ENCODE measurements around the gene FKBP5.

Gene FKBP5

DNA sequence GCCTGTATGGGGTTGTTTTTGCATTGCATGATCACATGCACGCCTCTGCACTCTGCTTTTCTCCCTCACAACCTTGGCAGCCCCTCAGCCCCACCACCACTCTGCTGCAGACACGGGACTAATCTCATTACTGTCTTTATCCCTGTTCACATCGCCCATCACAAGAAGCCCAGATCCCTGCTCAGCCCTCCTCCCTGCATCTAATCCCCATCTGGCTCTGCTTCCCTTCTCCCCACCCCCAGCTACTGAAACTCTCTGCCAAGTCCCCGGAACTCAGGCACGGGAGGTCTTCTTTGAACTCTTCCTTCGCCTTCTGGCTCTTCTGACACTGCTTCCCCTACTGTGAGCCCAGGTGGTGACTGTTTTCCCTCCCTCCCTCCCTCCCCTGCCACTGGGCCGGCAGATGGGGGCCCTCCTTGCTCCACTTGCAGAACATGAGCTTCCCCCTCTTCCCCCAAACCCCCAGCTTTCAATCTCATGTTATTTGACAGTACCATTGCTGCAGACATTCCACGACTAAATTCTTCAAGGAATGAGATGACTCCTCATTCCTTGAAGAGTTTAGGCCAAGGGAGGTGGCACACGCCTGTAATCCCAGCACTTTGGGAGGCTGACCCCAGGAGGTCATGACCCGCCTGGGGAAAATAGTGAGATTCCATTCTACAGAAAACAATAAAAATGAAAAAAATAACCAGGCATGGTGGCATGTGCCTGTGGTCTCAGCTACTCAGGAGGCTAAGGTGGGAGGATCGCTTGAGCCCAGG is 154.1 kb downstream of the FKBP5 start:
- no peak overlapping the region for H3K4me3 ChIP-seq (ENCODE audit: low read depth, low read length)
- TF ChIP-seq, protein P1, sequence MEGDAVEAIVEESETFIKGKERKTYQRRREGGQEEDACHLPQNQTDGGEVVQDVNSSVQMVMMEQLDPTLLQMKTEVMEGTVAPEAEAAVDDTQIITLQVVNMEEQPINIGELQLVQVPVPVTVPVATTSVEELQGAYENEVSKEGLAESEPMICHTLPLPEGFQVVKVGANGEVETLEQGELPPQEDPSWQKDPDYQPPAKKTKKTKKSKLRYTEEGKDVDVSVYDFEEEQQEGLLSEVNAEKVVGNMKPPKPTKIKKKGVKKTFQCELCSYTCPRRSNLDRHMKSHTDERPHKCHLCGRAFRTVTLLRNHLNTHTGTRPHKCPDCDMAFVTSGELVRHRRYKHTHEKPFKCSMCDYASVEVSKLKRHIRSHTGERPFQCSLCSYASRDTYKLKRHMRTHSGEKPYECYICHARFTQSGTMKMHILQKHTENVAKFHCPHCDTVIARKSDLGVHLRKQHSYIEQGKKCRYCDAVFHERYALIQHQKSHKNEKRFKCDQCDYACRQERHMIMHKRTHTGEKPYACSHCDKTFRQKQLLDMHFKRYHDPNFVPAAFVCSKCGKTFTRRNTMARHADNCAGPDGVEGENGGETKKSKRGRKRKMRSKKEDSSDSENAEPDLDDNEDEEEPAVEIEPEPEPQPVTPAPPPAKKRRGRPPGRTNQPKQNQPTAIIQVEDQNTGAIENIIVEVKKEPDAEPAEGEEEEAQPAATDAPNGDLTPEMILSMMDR (IDR thresholded peaks at IDR 0.05; ENCODE audit: control insufficient read depth, extremely low read depth, insufficient read depth) = no peak
- no peak for DNase-seq (ENCODE audit: low read depth)

DNA sequence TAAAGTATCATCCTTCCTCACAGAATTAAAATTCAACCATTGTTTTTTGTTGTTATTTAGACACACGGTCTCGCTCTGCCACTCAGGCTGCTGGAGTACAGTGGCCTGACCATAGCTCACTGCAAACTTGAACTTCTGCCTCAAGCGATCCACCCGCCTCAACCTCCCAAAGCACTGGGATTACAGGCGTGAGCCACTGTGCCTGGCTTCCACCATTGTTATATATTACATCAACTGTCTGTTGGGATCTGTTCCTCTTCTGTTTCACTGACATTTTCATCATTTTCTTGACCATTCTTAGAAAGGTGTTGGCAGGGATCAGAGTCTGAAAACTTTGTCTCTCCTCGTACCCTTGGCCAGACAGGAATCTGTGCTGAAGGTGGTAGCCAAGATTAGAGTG is 154.7 kb downstream of the FKBP5 start:
- H3K4me3 ChIP-seq (ENCODE audit: low read depth, low read length) = no peak overlapping the region
- no peak for DNase-seq (ENCODE audit: low read depth)
- TF ChIP-seq, protein P1 (IDR thresholded peaks at IDR 0.05; ENCODE audit: control insufficient read depth, extremely low read depth, insufficient read depth) = no peak

DNA sequence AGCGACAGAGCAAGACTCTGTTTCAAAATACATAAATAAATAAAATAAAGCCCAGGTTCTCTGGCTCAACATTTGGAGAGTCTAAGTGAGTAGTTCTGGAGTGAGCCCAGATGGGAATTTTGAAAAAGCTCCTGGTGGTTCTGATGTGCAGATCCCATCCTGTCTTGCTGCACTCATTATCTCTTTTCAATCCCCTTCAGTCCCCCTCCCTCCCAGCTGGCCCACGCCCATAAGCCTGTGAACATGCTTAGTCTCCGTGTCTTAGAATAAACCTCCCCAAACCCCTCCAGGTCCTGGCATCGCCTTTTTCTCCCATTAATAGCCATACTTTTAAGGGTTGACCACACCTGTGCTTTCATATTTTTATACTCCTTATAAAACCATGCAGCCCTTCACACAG is 156.6 kb downstream of the FKBP5 start:
- DNase-seq (ENCODE audit: low read depth) = no peak
- TF ChIP-seq, protein P1 (IDR thresholded peaks at IDR 0.05; ENCODE audit: control insufficient read depth, extremely low read depth, insufficient read depth) = no peak
- H3K4me3 ChIP-seq (ENCODE audit: low read depth, low read length) = no peak overlapping the region

DNA sequence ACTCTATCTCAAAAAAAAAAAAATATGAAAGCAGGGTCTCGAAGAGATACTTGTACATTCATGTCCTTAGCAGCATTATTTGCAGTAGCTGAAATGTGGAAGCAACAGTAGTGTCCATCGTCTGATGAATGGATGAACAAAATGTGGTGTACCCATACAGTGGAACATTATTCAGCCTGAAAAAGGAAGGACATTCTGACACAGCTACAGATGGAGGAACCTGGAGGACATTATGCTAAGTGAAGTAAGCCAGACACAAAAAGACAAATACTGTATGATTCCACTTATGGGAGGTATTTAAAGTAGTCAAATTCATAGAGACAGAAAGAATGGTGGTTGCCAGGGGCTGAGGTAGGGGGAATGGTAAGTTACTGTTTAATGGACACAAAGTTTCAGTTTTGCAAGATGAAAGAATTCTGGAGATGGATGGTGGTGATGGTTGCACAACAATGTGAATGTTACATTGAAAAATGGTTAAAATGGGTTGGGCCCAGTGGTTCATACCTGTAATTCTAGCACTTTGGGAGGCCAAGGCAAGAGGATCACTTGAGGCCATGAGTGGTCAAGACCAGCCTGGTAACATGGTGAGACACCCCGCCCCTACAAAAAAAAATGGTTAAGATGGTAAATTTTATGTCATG is 164.2 kb downstream of the FKBP5 start:
- no peak for DNase-seq (ENCODE audit: low read depth)
- TF ChIP-seq, protein P1 (IDR thresholded peaks at IDR 0.05; ENCODE audit: control insufficient read depth, extremely low read depth, insufficient read depth) = no peak

More for the DNA sequence above, 164.2 kb downstream of the FKBP5 start:
- H3K4me3 ChIP-seq (ENCODE audit: low read depth, low read length) = no peak overlapping the region
